Endothelial cell of umbilical vein (primary cell): ENCODE data around the gene GNAS. TPM values are rescaled to one million over a fixed set of nuclear protein-coding genes. Genes with fewer than 3 reads are reported as not detected.

ENCODE experiments used
- BruUV-seq: library from RNA; stranded (reverse); fragments of 400-500 nt; replicated peaks from 2 replicates; lab custom pipeline; 2021; lab: Mats Ljungman, UMichigan
- CTCF ChIA-PET: fragments of 300-600, 350-600 bp; sonication (Branson Sonifier 250); formaldehyde crosslinking; loops from one replicate; lab custom pipeline; 2021; ENCODE audit warnings: antibody characterized with exemption, inconsistent platforms; lab: Charles Lee
- POLR2A ChIA-PET: fragments of 300-600, 350-600 bp; sonication (Branson Sonifier 250); formaldehyde crosslinking; loops from one replicate; lab custom pipeline; 2021; ENCODE audit warnings: antibody characterized with exemption, inconsistent platforms; lab: Charles Lee
- DNase-seq: peaks from one replicate; pipeline ENCODE4 v3.0.0-alpha.2; 2011; ENCODE audit warnings: low read depth, low spot score
- FAIRE-seq: peaks from 2 replicates; lab custom pipeline; 2011; peaks lifted over from hg19 to GRCh38; lab: Jason Lieb, UNC
- H2AFZ ChIP-seq: 2 replicates; pipeline ENCODE4 v1.6.0; 2012; ENCODE audit warnings: low read depth, low read length, control low read depth, inconsistent platforms
- H3K27ac ChIP-seq: 2 replicates; pipeline ENCODE4 v1.5.1; 2011; ENCODE audit warnings: low read depth, mild to moderate bottlenecking, control low read depth, low read length, moderate library complexity; ENCODE audit not compliant: insufficient read depth
- H3K27me3 ChIP-seq, 2 experiments: 2 replicates each; pipeline versions ENCODE4 v1.6.0 to v1.6.1; 2011; ENCODE audit warnings: low read length in 2 of 2, mixed read lengths in 1 of 2; ENCODE audit not compliant: control insufficient read depth in 2 of 2, insufficient read depth in 2 of 2
- H3K36me3 ChIP-seq, 2 experiments: 2 replicates in 1 of 2; 3 replicates in 1 of 2; pipeline ENCODE4 v1.5.1; 2011; ENCODE audit warnings: low read length in 2 of 2, mild to moderate bottlenecking in 1 of 2, moderate library complexity in 1 of 2; ENCODE audit not compliant: control insufficient read depth in 2 of 2, insufficient read depth in 2 of 2; ENCODE audit errors: extremely low read depth in 1 of 2
- H3K4me1 ChIP-seq: 3 replicates; pipeline ENCODE4 v1.5.1; 2011; ENCODE audit warnings: mild to moderate bottlenecking, low read length; ENCODE audit not compliant: control insufficient read depth, insufficient read depth; ENCODE audit errors: extremely low read depth
- H3K4me2 ChIP-seq: 2 replicates; pipeline ENCODE4 v1.6.1; 2011; ENCODE audit warnings: low read length, control low read depth, mixed read lengths; ENCODE audit not compliant: insufficient read depth
- H3K4me3 ChIP-seq, 3 experiments: fragments of 200-600 bp in 1 of 3; sonication (generic), shearing (Covaris generic) in 1 of 3; replicated peaks in 1 of 3; 2 replicates each; pipeline ENCODE4 v1.5.1; 2011 to 2016; ENCODE audit warnings: control low read depth in 3 of 3, low read length in 3 of 3, mild to moderate bottlenecking in 2 of 3, inconsistent platforms in 1 of 3, low read depth in 1 of 3, moderate library complexity in 1 of 3; ENCODE audit not compliant: insufficient read depth in 1 of 3
- H3K79me2 ChIP-seq: 2 replicates; pipeline ENCODE4 v1.6.0; 2012; ENCODE audit warnings: low read length, inconsistent platforms; ENCODE audit not compliant: control insufficient read depth, insufficient read depth
- H3K9ac ChIP-seq: replicated peaks from 2 replicates; pipeline ENCODE3; 2011; ENCODE audit warnings: low read length, control low read depth; ENCODE audit not compliant: insufficient read depth; ENCODE audit errors: extremely low read depth
- H3K9me1 ChIP-seq: replicated peaks from 3 replicates; pipeline ENCODE4 v1.6.0; 2011; ENCODE audit warnings: mild to moderate bottlenecking, low read length; ENCODE audit not compliant: control insufficient read depth, insufficient read depth; ENCODE audit errors: extremely low read depth
- H3K9me3 ChIP-seq: replicated peaks from 2 replicates; pipeline ENCODE4 v1.5.1; 2012; ENCODE audit warnings: low read length, inconsistent platforms; ENCODE audit not compliant: control insufficient read depth, insufficient read depth
- H4K20me1 ChIP-seq: replicated peaks from 2 replicates; pipeline ENCODE3; 2011; ENCODE audit warnings: mild to moderate bottlenecking, low read length; ENCODE audit not compliant: control insufficient read depth, insufficient read depth; ENCODE audit errors: extremely low read depth
- EZH2 ChIP-seq: IDR thresholded peaks from 2 replicates; pipeline ENCODE4 v1.6.1; 2012; ENCODE audit warnings: borderline replicate concordance, low read depth, mild to moderate bottlenecking, moderate library complexity, low read length, inconsistent platforms; ENCODE audit not compliant: severe bottlenecking
- GATA2 ChIP-seq: IDR thresholded peaks from 2 replicates; pipeline ENCODE4 v1.7.0; 2011; ENCODE audit warnings: low read depth, mild to moderate bottlenecking, moderate library complexity, mixed read lengths, low read length; ENCODE audit not compliant: insufficient read length, insufficient read depth
- MAX ChIP-seq: IDR thresholded peaks from 2 replicates; pipeline ENCODE4 v1.6.1; 2011; ENCODE audit not compliant: insufficient read depth, insufficient read length
- POLR2AphosphoS5 ChIP-seq: IDR thresholded peaks from 2 replicates; pipeline ENCODE4 v1.6.1; 2012; ENCODE audit warnings: low read depth, mild to moderate bottlenecking, control low read depth, low read length, moderate library complexity; ENCODE audit not compliant: insufficient read depth
- dilution Hi-C: fragments of 300-500 bp; cut with MboI; formaldehyde crosslinking; loops from one replicate; pipeline ENCODE4 v1.15.0; 2019; ENCODE audit warnings: low sequenced_read_pairs; ENCODE audit not compliant: extremely low pct_ligation_motif_present
- intact Hi-C: fragments of 100-400 bp; cut with micrococcal nuclease; formaldehyde crosslinking; loops from one replicate; pipeline ENCODE4 v1.10.0; 2022
- polyA plus RNA-seq, 4 experiments: library from polyadenylated mRNA; depleted of rRNA in 3 of 4; stranded (reverse) in 3 of 4; unstranded in 1 of 4; fragments of >200 nt; gene quantifications; 2 replicates each; pipeline versions ENCODE4 v1.2.1 to v1.2.3, GENCODE V29; 2011 to 2012; ENCODE audit warnings: missing spikeins in 1 of 4
- total RNA-seq: library from RNA; stranded (reverse); gene quantifications from 2 replicates; pipeline ENCODE4 v1.2.3, GENCODE V29; 2021
- TF ChIP-seq, protein P1 (sequence below), 2 donors: IDR thresholded peaks; 1 replicate in 1 of 2; 2 replicates in 1 of 2; pipeline ENCODE4 v1.5.1; 2011; ENCODE audit warnings: low read length in 2 of 2, mild to moderate bottlenecking in 2 of 2, moderate library complexity in 2 of 2, control low read depth in 1 of 2, inconsistent platforms in 1 of 2, low read depth in 1 of 2; ENCODE audit not compliant: insufficient read depth in 1 of 2; ENCODE audit errors: extremely low read depth in 1 of 2

Gene GNAS
- total and polyA plus RNA-seq, 2 donors (not counting 3 experiments of a cell fraction or from before 2014, with no cell fraction given), result 1,141 to 1,882 TPM

DNA sequence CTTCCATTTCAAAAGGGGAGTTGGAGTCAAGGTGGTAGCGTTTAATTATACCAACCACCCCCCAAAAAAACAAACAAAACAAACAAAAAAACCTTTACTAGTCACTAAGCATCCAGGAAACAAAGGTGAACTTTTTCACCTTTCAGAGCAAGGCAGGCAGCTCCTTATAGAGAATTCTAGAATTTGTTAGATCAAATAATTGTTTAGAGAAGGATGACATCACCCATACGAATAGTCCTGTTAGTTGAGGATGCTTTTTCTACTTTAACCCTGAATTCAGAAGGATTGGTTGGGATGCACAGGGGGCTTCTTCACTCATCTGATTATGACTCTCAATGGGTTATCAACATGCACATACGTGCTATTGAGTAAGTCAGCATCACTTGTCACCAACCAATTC, 44.3 kb downstream of the GNAS start:
- no peak overlapping the region for H2AFZ ChIP-seq
- peaks cover 51% of the 10 kb centered on the region for H3K4me1 ChIP-seq
- peaks cover 9 to 18% of the 10 kb centered on the region in 2 experiments for H3K36me3 ChIP-seq
- POLR2A ChIA-PET, result no interaction called here
- no peak overlapping the region for H3K27ac ChIP-seq
- no peak overlapping the region for H3K4me2 ChIP-seq
- peaks cover 33% of the 10 kb centered on the region for H4K20me1 ChIP-seq
- H3K9ac ChIP-seq, result no peak overlapping the region
- TF ChIP-seq POLR2AphosphoS5, result no peak
- TF ChIP-seq GATA2, result no peak
- TF ChIP-seq EZH2, result no peak
- no peak for TF ChIP-seq MAX
- TF ChIP-seq, protein P1, sequence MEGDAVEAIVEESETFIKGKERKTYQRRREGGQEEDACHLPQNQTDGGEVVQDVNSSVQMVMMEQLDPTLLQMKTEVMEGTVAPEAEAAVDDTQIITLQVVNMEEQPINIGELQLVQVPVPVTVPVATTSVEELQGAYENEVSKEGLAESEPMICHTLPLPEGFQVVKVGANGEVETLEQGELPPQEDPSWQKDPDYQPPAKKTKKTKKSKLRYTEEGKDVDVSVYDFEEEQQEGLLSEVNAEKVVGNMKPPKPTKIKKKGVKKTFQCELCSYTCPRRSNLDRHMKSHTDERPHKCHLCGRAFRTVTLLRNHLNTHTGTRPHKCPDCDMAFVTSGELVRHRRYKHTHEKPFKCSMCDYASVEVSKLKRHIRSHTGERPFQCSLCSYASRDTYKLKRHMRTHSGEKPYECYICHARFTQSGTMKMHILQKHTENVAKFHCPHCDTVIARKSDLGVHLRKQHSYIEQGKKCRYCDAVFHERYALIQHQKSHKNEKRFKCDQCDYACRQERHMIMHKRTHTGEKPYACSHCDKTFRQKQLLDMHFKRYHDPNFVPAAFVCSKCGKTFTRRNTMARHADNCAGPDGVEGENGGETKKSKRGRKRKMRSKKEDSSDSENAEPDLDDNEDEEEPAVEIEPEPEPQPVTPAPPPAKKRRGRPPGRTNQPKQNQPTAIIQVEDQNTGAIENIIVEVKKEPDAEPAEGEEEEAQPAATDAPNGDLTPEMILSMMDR (IDR thresholded peaks at IDR 0.05; ENCODE audit: extremely low read depth in 1 of 2, insufficient read depth in 1 of 2, low read depth in 1 of 2, low read length in 2 of 2), result no peak
- CTCF ChIA-PET, result interaction anchor here (0.8 to 1.3 kb wide), 3 partner anchors 10 to 149 kb away, joined by 3 to 4 read pairs (median 3); no protein-coding TSS in a partner anchor
- intact Hi-C loops, result loop anchor here (10.0 kb wide), 1 partner anchor 1182 kb away; the partner anchor contains the start of gene PMEPA1
- dilution Hi-C loops, result no loop called here
- no peak for FAIRE-seq
- peaks cover 99% of the 10 kb centered on the region for H3K79me2 ChIP-seq
- DNase-seq, result no peak
- no TSS peak for BruUV-seq
- no peaks in the 10 kb centered on the region for H3K27me3 ChIP-seq
- H3K4me3 ChIP-seq, result no peak overlapping the region
- no peaks in the 10 kb centered on the region for H3K9me3 ChIP-seq
- no peaks in the 10 kb centered on the region for H3K9me1 ChIP-seq
